Activated CD8-positive, alpha-beta T cell treated with anti-CD3 and anti-CD28 coated beads for 36 hours (primary cell): ENCODE results near the gene C11orf68. TPM values are rescaled to one million over a fixed set of nuclear protein-coding genes. Genes with fewer than 3 reads are reported as not detected.
A peak's percentile ranks its signal among the peaks of the same experiment; 100 is the strongest.

Experiments used
- ATAC-seq: fragments of 200-7000 bp; cut with Tn5 transposase; one replicate; pipeline ENCODE4 v1.10.0; 2021; ENCODE audit warnings: mild to moderate bottlenecking, moderate library complexity
- CTCF ChIA-PET: fragments of 350-600 bp; sonication (Branson Sonifier 250); formaldehyde crosslinking; loops from one replicate; lab custom pipeline; 2021; ENCODE audit warnings: antibody characterized with exemption; lab: Charles Lee
- POLR2A ChIA-PET: fragments of 350-600 bp; sonication (Branson Sonifier 250); formaldehyde crosslinking; loops from one replicate; lab custom pipeline; 2021; ENCODE audit warnings: antibody characterized with exemption; lab: Charles Lee
- DNase-seq: peaks from one replicate; pipeline ENCODE4 v3.0.0-alpha.2; 2020
- H3K27ac Mint-ChIP-seq: one replicate; pipeline ENCODE4 v1.8.0; 2021; ENCODE audit warnings: mild to moderate bottlenecking, mixed read lengths
- H3K27me3 Mint-ChIP-seq: one replicate; pipeline ENCODE4 v1.8.0; 2021; ENCODE audit warnings: mixed read lengths
- H3K36me3 Mint-ChIP-seq: one replicate; pipeline ENCODE4 v1.8.0; 2021; ENCODE audit warnings: low read depth, mixed read lengths
- H3K4me1 Mint-ChIP-seq: one replicate; pipeline ENCODE4 v1.8.0; 2021; ENCODE audit warnings: low read depth, mixed read lengths
- H3K4me3 Mint-ChIP-seq: one replicate; pipeline ENCODE4 v1.8.0; 2021; ENCODE audit warnings: mild to moderate bottlenecking, moderate library complexity, mixed read lengths
- H3K9me3 Mint-ChIP-seq: one replicate; pipeline ENCODE4 v1.8.0; 2021; ENCODE audit warnings: mixed read lengths
- CTCF ChIP-seq: fragments of 200-600 bp; IDR thresholded peaks from one replicate; pipeline ENCODE4 v1.8.0; 2022; ENCODE audit warnings: antibody characterized with exemption, mild to moderate bottlenecking
- intact Hi-C: fragments of 100-400 bp; cut with micrococcal nuclease; formaldehyde crosslinking; loops from one replicate; pipeline ENCODE4 v1.10.0; 2022
- total RNA-seq, 2 experiments: library from RNA; stranded (reverse); gene quantifications; one replicate each; pipeline ENCODE4 v1.2.3, GENCODE V29; 2021

The C11orf68 gene
- total RNA-seq, 2 experiments from 2014 or later, result 26.2 to 26.3 TPM

GRCh38 chr11:65891219-65892136 is 27.4 kb downstream of the C11orf68 start:
- H3K27ac Mint-ChIP-seq, result peak overlapping the region; percentile 75
- ChIA-PET POLR2A (interaction anchor here (0.6 to 28.1 kb wide), 36 partner anchors 8 to 467 kb away, joined by 3 to 560 read pairs (median 4); partner anchors contain the start of genes C11orf68, CFL1, CTSW and DRAP1), CTCF (interaction anchor here (0.8 to 10.5 kb wide), 29 partner anchors 6 to 276 kb away, joined by 3 to 283 read pairs (median 8); partner anchors contain the start of genes AP5B1, C11orf68, CFL1 and CTSW)
- H3K4me1 Mint-ChIP-seq, result peaks cover 55% of the 10 kb centered on the region
- ATAC-seq (peak; percentile 4), DNase-seq (peak; percentile 71)
- peak overlapping the region; percentile 94 for H3K4me3 Mint-ChIP-seq
- no peaks in the 10 kb centered on the region for H3K27me3 Mint-ChIP-seq
- intact Hi-C loops, result loop anchor here (10.0 kb wide), 1 partner anchor 73 kb away; the partner anchor contains the start of gene SART1
- peaks cover 44% of the 10 kb centered on the region for H3K36me3 Mint-ChIP-seq
- no peaks in the 10 kb centered on the region for H3K9me3 Mint-ChIP-seq
- TF ChIP-seq CTCF, result peak; percentile 37

GRCh38 chr11:65890324-65891218 is 28.3 kb downstream of the C11orf68 start, which contains the start of gene CCDC85B:
Gene CCDC85B (plus strand): TSS chr11:65890673. CDS start chr11:65890784, 111 bp downstream.
- peaks cover 50% of the 10 kb centered on the region for H3K4me1 Mint-ChIP-seq
- peaks cover 40% of the 10 kb centered on the region for H3K36me3 Mint-ChIP-seq
- peak within 1 kb of the TSS; percentile 94 for H3K4me3 Mint-ChIP-seq
- no peak for TF ChIP-seq CTCF
- peak within 1 kb of the TSS; percentile 91 for H3K27ac Mint-ChIP-seq
- no peaks in the 10 kb centered on the region for H3K27me3 Mint-ChIP-seq
- ATAC-seq (peak; percentile 64), DNase-seq (peak; percentile 100)
- POLR2A ChIA-PET, result interaction anchor here (0.6 to 28.1 kb wide), 34 partner anchors 9 to 427 kb away, joined by 3 to 560 read pairs (median 4); partner anchors contain the start of genes BANF1, C11orf68, CFL1 and CTSW
- intact Hi-C loops, result loop anchor here (10.0 kb wide), 1 partner anchor 74 kb away; the partner anchor contains the start of gene SART1
- CTCF ChIA-PET, result interaction anchor here (0.9 to 10.5 kb wide), 32 partner anchors 7 to 275 kb away, joined by 3 to 283 read pairs (median 8); partner anchors contain the start of genes AP5B1, BANF1, C11orf68 and CFL1
- no peaks in the 10 kb centered on the region for H3K9me3 Mint-ChIP-seq

GRCh38 chr11:65888163-65888814 is 30.6 kb downstream of the C11orf68 start, which contains the start of gene FIBP:
Gene FIBP (minus strand): TSS chr11:65888471. CDS start chr11:65888418, 53 bp downstream.
- Mint-ChIP-seq H3K4me1 (peaks cover 51% of the 10 kb centered on the region), H3K27me3 (no peaks in the 10 kb centered on the region), H3K36me3 (peaks cover 44% of the 10 kb centered on the region), H3K27ac (peak within 1 kb of the TSS; percentile 91), H3K9me3 (no peaks in the 10 kb centered on the region), H3K4me3 (peak within 1 kb of the TSS; percentile 94)
- POLR2A ChIA-PET, result interaction anchor here (0.6 to 28.1 kb wide), 16 partner anchors 8 to 313 kb away, joined by 3 to 560 read pairs (median 4); partner anchors contain the start of genes C11orf68, CFL1, CTSW and DRAP1
- CTCF ChIA-PET, result interaction anchor here (0.7 to 10.5 kb wide), 33 partner anchors 9 to 342 kb away, joined by 3 to 283 read pairs (median 7); partner anchors contain the start of genes AP5B1, CFL1, CTSW and EFEMP2
- ATAC-seq (peak; percentile 68), DNase-seq (peak; percentile 98)
- peak; percentile 75 for TF ChIP-seq CTCF
- intact Hi-C loops, result loop anchor here (5.0 kb wide), 2 partner anchors 39 to 99 kb away; no protein-coding TSS in a partner anchor

GRCh38 chr11:65887723-65888162 is 31.1 kb downstream of the C11orf68 start:
- intact Hi-C loops, result loop anchor here (5.0 kb wide), 2 partner anchors 40 to 100 kb away; no protein-coding TSS in a partner anchor
- DNase-seq (peak; percentile 22), ATAC-seq (no peak)
- peak overlapping the region; percentile 91 for H3K27ac Mint-ChIP-seq
- ChIA-PET CTCF (interaction anchor here (0.9 to 10.5 kb wide), 29 partner anchors 9 to 341 kb away, joined by 3 to 283 read pairs (median 11); partner anchors contain the start of genes AP5B1, BANF1, CFL1 and CTSW), POLR2A (interaction anchor here (0.6 to 28.1 kb wide), 11 partner anchors 8 to 159 kb away, joined by 3 to 560 read pairs (median 16); partner anchors contain the start of genes C11orf68, CFL1, CTSW and DRAP1)
- peaks cover 43% of the 10 kb centered on the region for H3K36me3 Mint-ChIP-seq
- H3K4me3 Mint-ChIP-seq, result peak overlapping the region; percentile 94
- peaks cover 45% of the 10 kb centered on the region for H3K4me1 Mint-ChIP-seq
- TF ChIP-seq CTCF, result no peak
- H3K9me3 Mint-ChIP-seq, result no peaks in the 10 kb centered on the region
- no peaks in the 10 kb centered on the region for H3K27me3 Mint-ChIP-seq
